Neutrophil (primary cell): Measurements from ENCODE around the gene VPS39.

Source experiments
- H3K27ac ChIP-seq: fragments of 200-600 bp; sonication (generic); 2 replicates; pipeline ENCODE4 v1.5.1; 2016; ENCODE audit warnings: mild to moderate bottlenecking, moderate library complexity
- H3K27me3 ChIP-seq: fragments of 200-600 bp; sonication (generic); 2 replicates; pipeline ENCODE4 v1.6.0; 2016; ENCODE audit warnings: mild to moderate bottlenecking
- H3K36me3 ChIP-seq: fragments of 200-600 bp; sonication (generic); 2 replicates; pipeline ENCODE4 v1.5.1; 2017
- H3K4me1 ChIP-seq, 2 experiments: fragments of 200-600 bp in 1 of 2; sonication (generic) in 1 of 2; 1 replicate in 1 of 2; 2 replicates in 1 of 2; pipeline versions ENCODE4 v1.5.1 to v1.6.1; 2013 to 2016; ENCODE audit warnings: low read depth in 1 of 2, low read length in 1 of 2, mild to moderate bottlenecking in 1 of 2, moderate library complexity in 1 of 2; ENCODE audit not compliant: control insufficient read depth in 1 of 2, insufficient read depth in 1 of 2
- H3K4me3 ChIP-seq, 2 experiments: fragments of 200-600 bp in 1 of 2; sonication (generic) in 1 of 2; 1 replicate in 1 of 2; 2 replicates in 1 of 2; pipeline ENCODE4 v1.5.1; 2013 to 2016; ENCODE audit warnings: low read depth in 1 of 2, low read length in 1 of 2, mild to moderate bottlenecking in 1 of 2, moderate library complexity in 1 of 2
- H3K9me3 ChIP-seq: fragments of 200-600 bp; sonication (generic); 2 replicates; pipeline ENCODE4 v1.5.1; 2016
- TF ChIP-seq, protein P1 (sequence below): fragments of 200-600 bp; sonication (generic); IDR thresholded peaks from 2 replicates; pipeline ENCODE4 v1.5.1; 2016; ENCODE audit warnings: antibody characterized with exemption

Gene VPS39, protein sequence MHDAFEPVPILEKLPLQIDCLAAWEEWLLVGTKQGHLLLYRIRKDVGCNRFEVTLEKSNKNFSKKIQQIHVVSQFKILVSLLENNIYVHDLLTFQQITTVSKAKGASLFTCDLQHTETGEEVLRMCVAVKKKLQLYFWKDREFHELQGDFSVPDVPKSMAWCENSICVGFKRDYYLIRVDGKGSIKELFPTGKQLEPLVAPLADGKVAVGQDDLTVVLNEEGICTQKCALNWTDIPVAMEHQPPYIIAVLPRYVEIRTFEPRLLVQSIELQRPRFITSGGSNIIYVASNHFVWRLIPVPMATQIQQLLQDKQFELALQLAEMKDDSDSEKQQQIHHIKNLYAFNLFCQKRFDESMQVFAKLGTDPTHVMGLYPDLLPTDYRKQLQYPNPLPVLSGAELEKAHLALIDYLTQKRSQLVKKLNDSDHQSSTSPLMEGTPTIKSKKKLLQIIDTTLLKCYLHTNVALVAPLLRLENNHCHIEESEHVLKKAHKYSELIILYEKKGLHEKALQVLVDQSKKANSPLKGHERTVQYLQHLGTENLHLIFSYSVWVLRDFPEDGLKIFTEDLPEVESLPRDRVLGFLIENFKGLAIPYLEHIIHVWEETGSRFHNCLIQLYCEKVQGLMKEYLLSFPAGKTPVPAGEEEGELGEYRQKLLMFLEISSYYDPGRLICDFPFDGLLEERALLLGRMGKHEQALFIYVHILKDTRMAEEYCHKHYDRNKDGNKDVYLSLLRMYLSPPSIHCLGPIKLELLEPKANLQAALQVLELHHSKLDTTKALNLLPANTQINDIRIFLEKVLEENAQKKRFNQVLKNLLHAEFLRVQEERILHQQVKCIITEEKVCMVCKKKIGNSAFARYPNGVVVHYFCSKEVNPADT

DNA sequence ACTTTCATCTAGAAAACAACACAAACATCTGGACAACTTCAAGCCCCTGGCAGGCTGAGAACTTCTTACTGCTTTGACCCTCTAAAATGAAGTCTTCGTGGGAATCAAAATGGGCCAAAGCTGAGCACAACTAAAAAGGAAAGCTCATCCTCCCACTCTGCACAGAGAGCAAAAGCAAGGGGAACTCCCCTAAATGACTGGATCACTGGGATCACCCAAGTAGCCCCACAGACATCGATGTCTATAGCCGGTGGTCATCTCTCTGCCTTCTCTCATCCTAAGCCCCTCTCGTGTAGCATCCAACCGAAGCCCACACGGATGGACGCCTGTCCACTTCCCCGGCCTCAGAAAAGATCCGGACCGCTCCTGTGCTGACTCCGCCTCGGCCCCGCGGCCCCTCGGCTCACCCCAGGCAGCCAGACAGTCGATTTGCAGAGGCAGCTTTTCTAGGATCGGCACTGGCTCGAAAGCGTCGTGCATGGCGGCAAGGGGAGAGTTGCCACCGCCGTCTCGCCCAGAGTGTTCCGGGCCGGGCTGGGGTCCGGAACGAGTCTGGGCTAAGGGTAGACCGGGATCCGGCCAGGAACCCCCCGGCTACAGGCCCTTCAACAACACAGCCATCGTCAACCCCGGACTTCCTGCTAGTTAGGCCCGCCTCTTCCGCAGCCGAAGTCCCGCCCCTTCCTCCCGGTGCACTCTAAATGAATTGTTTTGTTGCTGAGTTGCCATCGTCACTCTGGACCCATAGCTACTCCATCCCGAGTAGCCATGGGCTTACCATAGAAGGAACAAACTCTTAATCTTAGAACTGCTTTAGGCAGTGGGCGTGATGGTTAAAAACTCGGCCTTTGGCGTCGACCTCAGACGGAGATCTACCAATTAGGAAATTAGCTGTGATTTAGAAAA is at the start of gene VPS39:
Gene VPS39 (minus strand): TSS at position 631 of the 906 bp plus-strand sequence. CDS start 151 bp downstream, at position 480.
- Histone ChIP-seq H3K27ac (peak within 1 kb of the TSS; percentile 90), H3K9me3 (no peaks in the 10 kb centered on the region), H3K4me3 (peak within 1 kb of the TSS; percentile 85 to 93), H3K4me1 (peaks cover 59 to 60% of the 10 kb centered on the region in 2 experiments), H3K27me3 (no peaks in the 10 kb centered on the region), H3K36me3 (no peaks in the 10 kb centered on the region)
- TF ChIP-seq, protein P1, sequence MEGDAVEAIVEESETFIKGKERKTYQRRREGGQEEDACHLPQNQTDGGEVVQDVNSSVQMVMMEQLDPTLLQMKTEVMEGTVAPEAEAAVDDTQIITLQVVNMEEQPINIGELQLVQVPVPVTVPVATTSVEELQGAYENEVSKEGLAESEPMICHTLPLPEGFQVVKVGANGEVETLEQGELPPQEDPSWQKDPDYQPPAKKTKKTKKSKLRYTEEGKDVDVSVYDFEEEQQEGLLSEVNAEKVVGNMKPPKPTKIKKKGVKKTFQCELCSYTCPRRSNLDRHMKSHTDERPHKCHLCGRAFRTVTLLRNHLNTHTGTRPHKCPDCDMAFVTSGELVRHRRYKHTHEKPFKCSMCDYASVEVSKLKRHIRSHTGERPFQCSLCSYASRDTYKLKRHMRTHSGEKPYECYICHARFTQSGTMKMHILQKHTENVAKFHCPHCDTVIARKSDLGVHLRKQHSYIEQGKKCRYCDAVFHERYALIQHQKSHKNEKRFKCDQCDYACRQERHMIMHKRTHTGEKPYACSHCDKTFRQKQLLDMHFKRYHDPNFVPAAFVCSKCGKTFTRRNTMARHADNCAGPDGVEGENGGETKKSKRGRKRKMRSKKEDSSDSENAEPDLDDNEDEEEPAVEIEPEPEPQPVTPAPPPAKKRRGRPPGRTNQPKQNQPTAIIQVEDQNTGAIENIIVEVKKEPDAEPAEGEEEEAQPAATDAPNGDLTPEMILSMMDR, result no peak

DNA sequence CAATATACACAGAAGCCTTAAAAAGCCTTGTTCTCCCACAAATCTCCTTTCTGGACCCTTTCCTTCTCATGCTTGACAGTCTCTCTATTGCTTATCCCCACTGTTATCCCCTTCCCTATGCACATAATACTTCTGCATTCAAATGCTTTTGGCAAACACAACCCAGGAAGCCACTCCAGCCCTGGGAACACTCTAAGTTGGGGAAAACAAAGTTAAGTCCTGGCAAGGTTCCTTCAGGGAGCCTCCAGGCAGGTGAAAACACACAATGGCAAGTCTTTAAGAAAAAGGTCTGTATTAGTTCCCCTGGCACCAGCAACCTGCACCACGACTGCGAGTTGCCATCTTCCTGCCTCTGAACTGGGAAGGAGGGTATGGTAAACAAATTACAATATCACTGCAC is 45.2 kb upstream of the VPS39 start:
- H3K36me3 ChIP-seq, result peaks cover 28% of the 10 kb centered on the region
- TF ChIP-seq, protein P1, result no peak
- no peaks in the 10 kb centered on the region for H3K27me3 ChIP-seq
- no peak overlapping the region for H3K27ac ChIP-seq
- H3K9me3 ChIP-seq, result no peaks in the 10 kb centered on the region
- H3K4me3 ChIP-seq, result no peak overlapping the region
- no peaks in the 10 kb centered on the region for H3K4me1 ChIP-seq

DNA sequence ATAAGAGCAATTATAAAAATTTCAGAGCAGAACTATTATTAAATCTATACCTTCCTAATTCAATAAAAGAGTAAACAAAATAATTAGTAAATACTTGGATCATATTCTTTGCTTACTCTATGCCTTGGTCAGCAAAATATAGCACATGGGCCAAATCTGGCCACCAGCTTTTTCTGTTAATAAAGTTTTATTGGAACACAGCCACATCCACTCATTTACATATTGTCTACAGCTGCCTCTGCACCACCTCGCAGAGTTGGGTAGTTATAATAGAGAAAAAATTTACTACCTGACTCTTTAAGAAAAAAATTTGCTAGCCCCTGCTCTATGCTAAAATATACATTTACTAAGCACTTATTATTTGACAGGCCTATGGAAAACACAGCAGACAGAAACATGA is 32.7 kb upstream of the VPS39 start:
- Histone ChIP-seq H3K9me3 (no peaks in the 10 kb centered on the region), H3K27ac (no peak overlapping the region), H3K4me1 (no peaks in the 10 kb centered on the region), H3K4me3 (no peak overlapping the region), H3K27me3 (no peaks in the 10 kb centered on the region), H3K36me3 (peaks cover 60% of the 10 kb centered on the region)
- TF ChIP-seq, protein P1, result no peak

DNA sequence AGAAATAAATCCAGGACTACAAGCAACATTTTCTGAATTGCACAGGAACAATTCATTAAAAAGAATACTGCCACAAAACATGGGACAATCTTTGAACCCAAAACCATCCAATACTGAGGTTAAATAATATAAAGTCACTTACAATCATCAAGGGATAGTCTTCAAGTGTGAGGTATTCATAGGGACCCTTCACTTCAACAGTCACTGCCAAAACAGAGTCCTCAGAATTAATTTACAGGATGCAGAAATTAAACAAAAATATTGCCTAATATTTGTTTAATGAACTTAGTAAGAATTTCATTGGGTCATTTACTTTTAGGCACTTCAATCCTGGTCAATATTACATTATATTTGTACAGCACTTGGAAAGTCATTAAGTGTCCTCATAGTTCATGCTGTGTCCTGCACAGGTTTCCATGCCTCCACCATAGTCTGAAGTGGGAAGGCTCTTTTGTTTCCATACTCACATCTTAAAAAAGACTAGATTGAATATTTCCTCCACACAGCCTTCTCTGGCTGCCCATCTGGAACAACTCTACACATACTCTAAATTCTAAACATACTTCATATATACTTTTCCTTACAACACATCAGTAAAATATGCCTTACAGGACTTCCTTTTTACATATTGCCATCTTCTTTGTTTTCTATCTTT is 31.6 kb upstream of the VPS39 start:
- TF ChIP-seq, protein P1, result no peak

More for the DNA sequence above, 31.6 kb upstream of the VPS39 start:
- peaks cover 72% of the 10 kb centered on the region for H3K36me3 ChIP-seq
- no peaks in the 10 kb centered on the region for H3K9me3 ChIP-seq
- no peaks in the 10 kb centered on the region for H3K27me3 ChIP-seq
- no peak overlapping the region for H3K27ac ChIP-seq
- H3K4me1 ChIP-seq, result no peaks in the 10 kb centered on the region
- H3K4me3 ChIP-seq, result no peak overlapping the region
